NT2/D1 (cell line): ENCODE data around the gene PCDHA1.

ENCODE experiments used
- YY1 ChIP-seq: IDR thresholded peaks from 2 replicates; pipeline ENCODE4 v1.6.1; 2011; ENCODE audit not compliant: insufficient read length, insufficient read depth
- ZNF274 ChIP-seq: IDR thresholded peaks from 2 replicates; pipeline ENCODE4 v1.6.1; 2011; ENCODE audit warnings: mild to moderate bottlenecking, low read depth, low read length

DNA sequence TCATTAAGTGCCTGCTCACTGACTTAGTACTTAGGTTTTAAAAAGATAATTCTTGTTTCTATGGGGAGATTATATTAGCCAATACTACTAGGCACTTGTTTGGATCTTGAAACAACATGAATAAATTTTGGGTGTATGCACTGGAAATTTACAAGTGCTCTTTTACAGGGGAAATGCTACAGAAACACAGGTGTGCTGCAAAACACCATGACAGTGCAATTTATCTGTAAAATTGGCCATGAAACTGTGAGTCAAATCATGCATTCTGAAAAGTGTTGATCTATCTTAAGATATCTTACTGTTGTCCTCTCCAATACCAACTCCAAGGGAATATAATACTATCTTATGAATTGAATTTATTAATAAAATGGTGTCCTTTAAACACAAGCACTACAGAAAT, 253.1 kb downstream of the PCDHA1 start:
- TF ChIP-seq YY1 (no peak), ZNF274 (no peak)
